ENCODE data around the gene MPP2. TPM values are rescaled to one million over a fixed set of nuclear protein-coding genes. Genes with fewer than 3 reads are reported as not detected.

The MPP2 gene
- total and polyA plus RNA-seq, 2 of the 13 experiments (the other 11 are each of a cell fraction or from before 2014, with no cell fraction given), result 0.20 to 1.7 TPM

- H3K27ac ChIP-seq (ENCODE audit: extremely low read length, insufficient read depth, low read length), result no peak overlapping the region
- no peaks in the 10 kb centered on the region for H3K79me2 ChIP-seq (ENCODE audit: insufficient read depth, low read length)
- POLR2A ChIA-PET, result interaction anchor here (1.7 kb wide), 1 partner anchor 89 kb away, joined by 3 read pairs; no protein-coding TSS in a partner anchor
- CTCF ChIA-PET (ENCODE audit: low intra/inter-chr PET ratio, low total read pairs), result no interaction called here
- H3K9ac ChIP-seq (ENCODE audit: insufficient read depth, low read depth, low read length), result no peak overlapping the region
- ATAC-seq (no peak), FAIRE-seq (no peak), DNase-seq (ENCODE audit: low spot score) (no peak)
- H3K36me3 ChIP-seq (replicated peaks in 1 of 2; ENCODE audit: control insufficient read depth in 1 of 2, insufficient read depth in 2 of 2, low read length in 2 of 2), result no peaks in the 10 kb centered on the region
- intact Hi-C loops (cut with micrococcal nuclease; ENCODE audit: unreplicated experiment) (no loop called here), in situ Hi-C loops (cut with HindIII; ENCODE audit: extremely low pct_ligation_motif_present, low pct_unique_long_range_greater_than_20kb) (no loop called here)
- H2AFZ ChIP-seq (ENCODE audit: low read length), result no peak overlapping the region
- TF ChIP-seq ZFP36L1 (CRISPR knock-in tag; IDR thresholded peaks at IDR 0.05), result no peak
- peak; percentile 46; the same call in 1 of the 2 replicates for TF ChIP-seq USF2 (IDR thresholded peaks at IDR 0.05; ENCODE audit: low read depth, low read length)
- no peak; the same call in 1 of the 2 replicates for TF ChIP-seq USF2 (CRISPR knock-in tag; IDR thresholded peaks at IDR 0.05; ENCODE audit: borderline replicate concordance)
- no peak for TF ChIP-seq HMGXB3 (CRISPR knock-in tag; IDR thresholded peaks at IDR 0.05; ENCODE audit: borderline replicate concordance)
- TF ChIP-seq RARA (CRISPR knock-in tag; IDR thresholded peaks at IDR 0.05), result 0 out of 2 replicates have a peak, but pooled peaks have one; percentile 18
- TF ChIP-seq RAD51 (IDR thresholded peaks at IDR 0.05; ENCODE audit: borderline replicate concordance), result peak; percentile 22; the same call in 1 of the 2 replicates
- no peak for TF ChIP-seq CENPT (CRISPR knock-in tag; IDR thresholded peaks at IDR 0.05; ENCODE audit: low read depth)
- TF ChIP-seq CEBPB (IDR thresholded peaks at IDR 0.05; ENCODE audit: borderline replicate concordance, low read depth, low read length), result peak; percentile 78
- peak; percentile 40 for TF ChIP-seq CEBPG (CRISPR knock-in tag; IDR thresholded peaks at IDR 0.05)
- no peak for TF ChIP-seq ZBTB46 (CRISPR knock-in tag; IDR thresholded peaks at IDR 0.05; ENCODE audit: borderline replicate concordance)
- no peak for TF ChIP-seq ZBED4 (CRISPR knock-in tag; IDR thresholded peaks at IDR 0.05; ENCODE audit: borderline replicate concordance)
- no peak overlapping the region for H3K4me2 ChIP-seq (ENCODE audit: low read depth, low read length)
- no peaks in the 10 kb centered on the region for H3K9me3 ChIP-seq (ENCODE audit: low read length)
- peaks cover 5 to 62% of the 10 kb centered on the region in 2 experiments for H3K27me3 ChIP-seq (ENCODE audit: control insufficient read depth in 1 of 2, insufficient read depth in 2 of 2, low read length in 2 of 2)
- H3K4me1 ChIP-seq (ENCODE audit: insufficient read depth, low read length), result peaks cover 24% of the 10 kb centered on the region
- no peaks in the 10 kb centered on the region for H4K20me1 ChIP-seq (ENCODE audit: insufficient read depth, low read length)
- 23% methylated on average over 2 of the region's 2 CpGs for WGBS (ENCODE audit: low lambda C conversion rate)
- no TSS peak for BruUV-seq (replicated peaks)
- H3K4me3 ChIP-seq (replicated peaks in 1 of 3; ENCODE audit: insufficient read depth in 1 of 3, low read depth in 2 of 3, low read length in 3 of 3), result no peak overlapping the region
These were observed 17.2 kb upstream of the MPP2 start for GRCh38 chr17:43924558-43924957.

Measured in HepG2 (cell line).